ENCODE data around the gene CISD1. TPM values are rescaled to one million over a fixed set of nuclear protein-coding genes. Genes with fewer than 3 reads are reported as not detected.

Gene CISD1
- polyA plus RNA-seq, 2 donors, result 9.0 to 33.2 TPM

Other genes starting within 250 kb of the CISD1 start
- 1 to 10 TPM; 3.4 to 3.5 TPM for gene IPMK, start 1.3 kb upstream of the CISD1 start, polyA plus RNA-seq
- gene UBE2D1, start 65.8 kb downstream of the CISD1 start, polyA plus RNA-seq, result 10 to 100 TPM in 1 of 2 donors, 1 to 10 TPM in 1; 7.8 to 10.9 TPM
- gene TFAM, start 116.2 kb downstream of the CISD1 start, polyA plus RNA-seq, result 10 to 100 TPM in 1 of 2 donors, 1 to 10 TPM in 1; 3.6 to 10.2 TPM
- under 1 TPM; 0.45 to 0.49 TPM for gene BICC1, start 243.7 kb downstream of the CISD1 start, polyA plus RNA-seq

Measured in esophagus (tissue), 2 donors.